Measurements from ENCODE around the gene SPINK5. TPM values are rescaled to one million over a fixed set of nuclear protein-coding genes. Genes with fewer than 3 reads are reported as not detected.
"Not testable (repeated sequence)": the region's sequence is repeated elsewhere in the genome, so short reads cannot be mapped to it uniquely, and the experiment has no call there.

SPINK5 gene
- polyA plus RNA-seq, 1 donor from 2014 or later = 1.8 TPM

DNA sequence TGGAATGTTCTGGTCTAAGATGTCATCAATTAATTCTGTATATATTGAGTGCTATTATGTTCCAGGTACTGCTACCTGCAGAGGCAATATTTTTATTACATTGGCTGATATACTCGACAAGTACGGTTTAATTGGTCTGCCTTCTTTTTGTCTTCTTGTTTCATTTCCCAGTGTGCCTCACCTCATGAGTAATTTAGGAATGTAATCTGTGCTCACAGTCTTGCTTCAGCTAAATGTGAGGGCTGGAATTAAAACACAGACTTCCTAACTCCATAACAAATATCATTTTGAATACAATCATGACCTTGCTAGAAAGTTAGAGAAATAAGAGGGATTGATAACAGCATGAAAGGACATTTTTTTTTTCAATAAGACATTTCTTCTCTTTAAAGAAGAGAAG, 20.1 kb upstream of the SPINK5 start:
- no peaks in the 10 kb centered on the region for H3K27me3 ChIP-seq (ENCODE audit: insufficient read depth, low read depth, low read length)
- H3K36me3 ChIP-seq (ENCODE audit: insufficient read depth, low read length) = no peaks in the 10 kb centered on the region
- H3K79me2 ChIP-seq (replicated peaks; ENCODE audit: insufficient read depth, low read length) = no peaks in the 10 kb centered on the region
- H3K27ac ChIP-seq (ENCODE audit: low read length) = no peak overlapping the region
- H3F3A ChIP-seq (ENCODE audit: insufficient read depth, low read length, poor library complexity, severe bottlenecking) = no peaks in the 10 kb centered on the region
- no peak overlapping the region for H3K9ac ChIP-seq (ENCODE audit: low read length)
- H3K9me3 ChIP-seq (ENCODE audit: low read length) = no peaks in the 10 kb centered on the region
- H3K4me2 ChIP-seq (ENCODE audit: low read length) = no peak overlapping the region
- no peak for TF ChIP-seq SMC3 (conservative IDR thresholded peaks at IDR 0.05; ENCODE audit: poor library complexity)
- TF ChIP-seq EP300 (conservative IDR thresholded peaks at IDR 0.05; ENCODE audit: poor library complexity, severe bottlenecking) = no peak
- no peak for TF ChIP-seq MXI1 (conservative IDR thresholded peaks at IDR 0.05; ENCODE audit: poor library complexity, severe bottlenecking)
- TF ChIP-seq POLR2AphosphoS5 (IDR thresholded peaks at IDR 0.05) = no peak
- TF ChIP-seq RAD21 (conservative IDR thresholded peaks at IDR 0.05) = no peak
- no peak for TF ChIP-seq EZH2 (IDR thresholded peaks at IDR 0.05; ENCODE audit: borderline replicate concordance, insufficient read depth, low read length, poor library complexity, severe bottlenecking)
- no peak for TF ChIP-seq TAF1 (IDR thresholded peaks at IDR 0.05; ENCODE audit: low read depth)
- TF ChIP-seq, protein P1, sequence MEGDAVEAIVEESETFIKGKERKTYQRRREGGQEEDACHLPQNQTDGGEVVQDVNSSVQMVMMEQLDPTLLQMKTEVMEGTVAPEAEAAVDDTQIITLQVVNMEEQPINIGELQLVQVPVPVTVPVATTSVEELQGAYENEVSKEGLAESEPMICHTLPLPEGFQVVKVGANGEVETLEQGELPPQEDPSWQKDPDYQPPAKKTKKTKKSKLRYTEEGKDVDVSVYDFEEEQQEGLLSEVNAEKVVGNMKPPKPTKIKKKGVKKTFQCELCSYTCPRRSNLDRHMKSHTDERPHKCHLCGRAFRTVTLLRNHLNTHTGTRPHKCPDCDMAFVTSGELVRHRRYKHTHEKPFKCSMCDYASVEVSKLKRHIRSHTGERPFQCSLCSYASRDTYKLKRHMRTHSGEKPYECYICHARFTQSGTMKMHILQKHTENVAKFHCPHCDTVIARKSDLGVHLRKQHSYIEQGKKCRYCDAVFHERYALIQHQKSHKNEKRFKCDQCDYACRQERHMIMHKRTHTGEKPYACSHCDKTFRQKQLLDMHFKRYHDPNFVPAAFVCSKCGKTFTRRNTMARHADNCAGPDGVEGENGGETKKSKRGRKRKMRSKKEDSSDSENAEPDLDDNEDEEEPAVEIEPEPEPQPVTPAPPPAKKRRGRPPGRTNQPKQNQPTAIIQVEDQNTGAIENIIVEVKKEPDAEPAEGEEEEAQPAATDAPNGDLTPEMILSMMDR (IDR thresholded peaks at IDR 0.05; ENCODE audit: poor library complexity, severe bottlenecking) = no peak
- TF ChIP-seq, protein P2, sequence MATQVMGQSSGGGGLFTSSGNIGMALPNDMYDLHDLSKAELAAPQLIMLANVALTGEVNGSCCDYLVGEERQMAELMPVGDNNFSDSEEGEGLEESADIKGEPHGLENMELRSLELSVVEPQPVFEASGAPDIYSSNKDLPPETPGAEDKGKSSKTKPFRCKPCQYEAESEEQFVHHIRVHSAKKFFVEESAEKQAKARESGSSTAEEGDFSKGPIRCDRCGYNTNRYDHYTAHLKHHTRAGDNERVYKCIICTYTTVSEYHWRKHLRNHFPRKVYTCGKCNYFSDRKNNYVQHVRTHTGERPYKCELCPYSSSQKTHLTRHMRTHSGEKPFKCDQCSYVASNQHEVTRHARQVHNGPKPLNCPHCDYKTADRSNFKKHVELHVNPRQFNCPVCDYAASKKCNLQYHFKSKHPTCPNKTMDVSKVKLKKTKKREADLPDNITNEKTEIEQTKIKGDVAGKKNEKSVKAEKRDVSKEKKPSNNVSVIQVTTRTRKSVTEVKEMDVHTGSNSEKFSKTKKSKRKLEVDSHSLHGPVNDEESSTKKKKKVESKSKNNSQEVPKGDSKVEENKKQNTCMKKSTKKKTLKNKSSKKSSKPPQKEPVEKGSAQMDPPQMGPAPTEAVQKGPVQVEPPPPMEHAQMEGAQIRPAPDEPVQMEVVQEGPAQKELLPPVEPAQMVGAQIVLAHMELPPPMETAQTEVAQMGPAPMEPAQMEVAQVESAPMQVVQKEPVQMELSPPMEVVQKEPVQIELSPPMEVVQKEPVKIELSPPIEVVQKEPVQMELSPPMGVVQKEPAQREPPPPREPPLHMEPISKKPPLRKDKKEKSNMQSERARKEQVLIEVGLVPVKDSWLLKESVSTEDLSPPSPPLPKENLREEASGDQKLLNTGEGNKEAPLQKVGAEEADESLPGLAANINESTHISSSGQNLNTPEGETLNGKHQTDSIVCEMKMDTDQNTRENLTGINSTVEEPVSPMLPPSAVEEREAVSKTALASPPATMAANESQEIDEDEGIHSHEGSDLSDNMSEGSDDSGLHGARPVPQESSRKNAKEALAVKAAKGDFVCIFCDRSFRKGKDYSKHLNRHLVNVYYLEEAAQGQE (IDR thresholded peaks at IDR 0.05; ENCODE audit: borderline replicate concordance) = no peak
- no peaks in the 10 kb centered on the region for H4K20me1 ChIP-seq (ENCODE audit: insufficient read depth)
- no peak overlapping the region for H2AFZ ChIP-seq (ENCODE audit: low read depth, low read length)
- H3K4me3 ChIP-seq (ENCODE audit: low read length) = no peak overlapping the region
- no peaks in the 10 kb centered on the region for H3K9me2 ChIP-seq (ENCODE audit: insufficient read depth, low read length)

DNA sequence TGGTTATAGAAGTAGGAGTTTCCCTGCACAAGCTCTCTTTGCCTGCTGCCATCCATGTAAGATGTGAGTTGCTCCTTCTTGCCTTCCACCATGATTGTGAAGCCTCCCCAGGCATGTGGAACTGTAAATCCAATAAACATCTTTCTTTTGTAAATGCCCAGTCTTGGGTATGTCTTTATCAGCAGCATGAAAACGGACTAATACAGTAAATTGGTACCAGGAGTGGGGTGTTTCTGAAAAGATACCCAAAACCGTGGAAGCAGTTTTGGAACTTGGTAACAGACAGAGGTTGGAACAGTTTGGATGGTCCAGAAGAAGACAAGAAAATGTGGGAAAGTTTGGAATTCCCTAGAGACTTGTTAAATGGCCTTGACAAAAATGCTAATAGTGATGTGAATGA, 8.6 kb upstream of the SPINK5 start:
- not testable (repeated sequence) for H3K9me3 ChIP-seq (ENCODE audit: low read length); H2AFZ ChIP-seq (ENCODE audit: low read depth, low read length); H3K79me2 ChIP-seq (replicated peaks; ENCODE audit: insufficient read depth, low read length); H3K4me3 ChIP-seq (ENCODE audit: low read length); H3K27me3 ChIP-seq (ENCODE audit: insufficient read depth, low read depth, low read length); H3K4me2 ChIP-seq (ENCODE audit: low read length); H3K27ac ChIP-seq (ENCODE audit: low read length); H3F3A ChIP-seq (ENCODE audit: insufficient read depth, low read length, poor library complexity, severe bottlenecking); H3K9ac ChIP-seq (ENCODE audit: low read length); H3K36me3 ChIP-seq (ENCODE audit: insufficient read depth, low read length); H4K20me1 ChIP-seq (ENCODE audit: insufficient read depth); H3K9me2 ChIP-seq (ENCODE audit: insufficient read depth, low read length)

DNA sequence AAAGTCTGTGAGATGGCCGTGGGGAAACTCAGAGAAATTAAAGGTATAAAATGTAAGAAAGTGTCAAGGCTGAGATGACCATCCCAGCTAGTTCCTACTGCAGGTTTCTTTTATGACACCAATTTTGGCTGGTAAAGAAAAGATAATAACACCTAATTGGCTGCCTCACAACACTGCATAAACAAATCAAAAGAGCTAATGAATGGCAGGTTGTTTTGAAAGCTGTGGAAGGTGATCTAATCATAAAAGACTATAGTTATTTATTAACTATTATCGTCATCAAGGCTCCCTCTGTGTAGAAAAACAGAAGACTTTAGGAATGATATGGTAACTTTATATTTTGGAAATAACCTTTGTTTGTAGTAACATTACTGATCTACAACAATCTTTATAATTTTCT, 3.5 kb upstream of the SPINK5 start:
- Histone ChIP-seq H3K79me2 (replicated peaks; ENCODE audit: insufficient read depth, low read length) (no peaks in the 10 kb centered on the region), H3K9me2 (ENCODE audit: insufficient read depth, low read length) (no peaks in the 10 kb centered on the region), H3K27ac (ENCODE audit: low read length) (no peak overlapping the region), H2AFZ (ENCODE audit: low read depth, low read length) (no peak overlapping the region), H3F3A (ENCODE audit: insufficient read depth, low read length, poor library complexity, severe bottlenecking) (no peaks in the 10 kb centered on the region), H3K9me3 (ENCODE audit: low read length) (no peaks in the 10 kb centered on the region), H3K4me3 (ENCODE audit: low read length) (no peak overlapping the region), H4K20me1 (ENCODE audit: insufficient read depth) (no peaks in the 10 kb centered on the region), H3K9ac (ENCODE audit: low read length) (no peak overlapping the region), H3K36me3 (ENCODE audit: insufficient read depth, low read length) (no peaks in the 10 kb centered on the region), H3K27me3 (ENCODE audit: insufficient read depth, low read depth, low read length) (no peaks in the 10 kb centered on the region), H3K4me2 (ENCODE audit: low read length) (no peak overlapping the region)
- TF ChIP-seq TAF1 (IDR thresholded peaks at IDR 0.05; ENCODE audit: low read depth) (no peak), RAD21 (conservative IDR thresholded peaks at IDR 0.05) (no peak), POLR2AphosphoS5 (IDR thresholded peaks at IDR 0.05) (no peak), SMC3 (conservative IDR thresholded peaks at IDR 0.05; ENCODE audit: poor library complexity) (no peak), EP300 (conservative IDR thresholded peaks at IDR 0.05; ENCODE audit: poor library complexity, severe bottlenecking) (no peak), MXI1 (conservative IDR thresholded peaks at IDR 0.05; ENCODE audit: poor library complexity, severe bottlenecking) (no peak), EZH2 (IDR thresholded peaks at IDR 0.05; ENCODE audit: borderline replicate concordance, insufficient read depth, low read length, poor library complexity, severe bottlenecking) (no peak)
- TF ChIP-seq, protein P2 (IDR thresholded peaks at IDR 0.05; ENCODE audit: borderline replicate concordance) = no peak

Measured in neural cell (in vitro differentiated cells).